GM19035 (cell line): ENCODE data around the gene LGALS12.
"Not testable (repeated sequence)": the region's sequence is repeated elsewhere in the genome, so short reads cannot be mapped to it uniquely, and the experiment has no call there.

ENCODE experiments used
- ATAC-seq: cut with Tn5 transposase; IDR thresholded peaks from one replicate; pipeline ENCODE4 v1.9.1; 2021; ENCODE audit not compliant: unreplicated experiment

LGALS12 gene

GRCh38 chr11:63504933-63505586 lies 824 bp upstream of the LGALS12 start:
- no peak for ATAC-seq

- no peak for ATAC-seq
Measured at GRCh38 chr11:63506876-63507275, 992 bp downstream of the LGALS12 start.

DNA sequence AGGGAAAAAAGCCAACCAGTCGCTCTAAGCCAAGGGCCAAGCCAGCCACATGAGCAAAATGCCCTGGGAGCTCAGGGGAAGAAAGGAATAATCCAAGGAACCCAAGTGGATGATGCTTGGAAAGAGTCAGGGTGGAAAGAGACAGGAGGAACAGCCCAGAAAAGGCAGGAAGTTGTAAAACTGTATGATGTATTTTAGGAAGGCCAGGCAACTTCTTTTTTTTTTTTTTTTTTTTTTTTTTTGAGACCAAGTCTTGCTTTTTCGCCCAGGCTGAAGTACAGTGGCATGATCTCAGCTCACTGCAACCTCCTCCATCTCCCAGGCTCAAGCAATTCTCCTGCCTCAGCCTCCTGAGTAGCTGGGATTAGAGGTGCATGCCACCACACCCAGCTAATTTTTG lies 1.6 kb downstream of the LGALS12 start:
- ATAC-seq = no peak

GRCh38 chr11:63508009-63508408 lies 2.1 kb downstream of the LGALS12 start:
- no peak for ATAC-seq

DNA sequence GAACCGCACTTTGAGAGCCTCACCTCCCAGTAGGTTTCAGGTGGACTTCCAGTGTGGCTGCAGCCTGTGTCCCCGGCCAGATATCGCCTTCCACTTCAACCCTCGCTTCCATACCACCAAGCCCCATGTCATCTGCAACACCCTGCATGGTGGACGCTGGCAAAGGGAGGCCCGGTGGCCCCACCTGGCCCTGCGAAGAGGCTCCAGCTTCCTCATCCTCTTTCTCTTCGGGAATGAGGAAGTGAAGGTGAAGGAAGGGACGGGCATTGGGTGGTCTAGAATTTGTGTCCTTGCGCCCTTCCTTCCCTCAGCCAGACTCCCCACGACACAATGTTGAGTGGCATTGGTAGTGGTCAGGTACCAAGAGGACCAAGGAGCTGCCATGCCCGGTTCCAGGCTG lies 2.9 kb downstream of the LGALS12 start:
- no peak for ATAC-seq

GRCh38 chr11:63510360-63511047 lies 4.6 kb downstream of the LGALS12 start:
- no peak for ATAC-seq

- ATAC-seq = no peak
Measured at GRCh38 chr11:63511048-63511748, 5.3 kb downstream of the LGALS12 start.

DNA sequence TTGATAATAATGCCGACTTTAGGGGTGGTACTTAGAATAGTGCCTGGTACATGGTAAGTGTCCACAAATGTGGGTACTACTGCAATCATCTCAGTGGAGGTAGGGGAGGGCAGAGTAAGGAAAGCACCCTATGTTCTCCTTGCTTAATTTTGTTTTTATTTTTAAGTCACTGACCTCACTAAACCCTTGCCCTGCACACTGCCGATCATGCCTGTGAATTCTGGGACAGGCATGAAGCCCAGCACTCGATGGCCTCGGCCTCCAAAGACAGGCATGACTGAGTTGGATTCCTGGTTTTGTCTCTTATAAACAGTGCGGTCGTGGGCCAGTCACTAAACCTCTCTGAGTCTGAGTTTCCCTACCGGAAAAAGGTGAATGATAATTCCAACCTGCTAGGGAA lies 6.9 kb downstream of the LGALS12 start:
- ATAC-seq = no peak

DNA sequence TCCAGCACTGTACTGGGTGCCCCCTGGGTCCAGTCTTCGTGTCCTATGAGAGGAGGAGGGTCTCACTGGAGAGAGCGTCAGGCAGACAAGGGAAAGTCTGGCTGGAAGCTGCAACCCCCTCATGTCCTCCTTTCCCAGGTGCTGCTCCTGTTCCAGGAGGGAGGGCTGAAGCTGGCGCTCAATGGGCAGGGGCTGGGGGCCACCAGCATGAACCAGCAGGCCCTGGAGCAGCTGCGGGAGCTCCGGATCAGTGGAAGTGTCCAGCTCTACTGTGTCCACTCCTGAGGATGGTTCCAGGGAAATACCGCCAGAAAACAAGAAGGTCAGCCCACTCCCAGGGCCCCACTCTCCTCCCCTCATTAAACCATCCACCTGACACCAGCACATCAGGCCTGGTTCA lies 10.2 kb downstream of the LGALS12 start:
- no peak for ATAC-seq

DNA sequence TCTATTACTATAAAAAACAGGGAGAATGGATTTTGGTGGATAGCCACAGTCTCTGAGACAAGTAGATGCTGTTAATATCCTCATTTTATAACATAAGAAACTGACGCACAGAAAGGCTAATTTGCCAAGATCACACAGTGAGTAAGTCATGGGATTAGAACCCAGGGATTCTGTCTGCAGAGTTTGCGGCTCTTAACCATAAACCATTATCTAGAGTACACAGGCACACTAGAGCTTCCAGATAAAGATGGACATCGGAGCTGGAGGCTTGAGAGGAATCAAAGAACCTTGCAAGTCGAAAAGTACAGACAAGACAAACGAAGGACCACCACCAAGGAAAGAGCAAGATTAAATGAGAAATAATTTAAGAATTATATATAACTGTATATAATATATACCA lies 11.3 kb downstream of the LGALS12 start:
- no peak for ATAC-seq

DNA sequence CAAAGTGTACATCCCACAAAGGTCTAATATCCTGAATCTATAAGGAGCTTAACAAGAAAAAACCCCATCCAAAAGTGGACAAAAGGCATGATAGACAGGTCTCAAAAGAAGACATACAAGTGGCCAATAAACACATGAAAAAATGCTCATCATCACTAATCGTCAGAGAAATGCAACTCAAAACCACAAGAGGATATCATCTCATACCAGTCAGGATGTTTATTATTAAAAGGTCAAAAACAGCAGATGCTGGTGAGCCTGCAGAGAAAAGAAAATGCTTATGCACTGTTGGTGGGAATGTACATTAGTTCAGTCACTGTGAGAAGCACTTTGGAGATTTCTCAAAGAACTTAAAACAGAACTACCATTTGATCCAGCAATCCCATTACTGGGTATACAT lies 12.7 kb downstream of the LGALS12 start:
- no peak for ATAC-seq

DNA sequence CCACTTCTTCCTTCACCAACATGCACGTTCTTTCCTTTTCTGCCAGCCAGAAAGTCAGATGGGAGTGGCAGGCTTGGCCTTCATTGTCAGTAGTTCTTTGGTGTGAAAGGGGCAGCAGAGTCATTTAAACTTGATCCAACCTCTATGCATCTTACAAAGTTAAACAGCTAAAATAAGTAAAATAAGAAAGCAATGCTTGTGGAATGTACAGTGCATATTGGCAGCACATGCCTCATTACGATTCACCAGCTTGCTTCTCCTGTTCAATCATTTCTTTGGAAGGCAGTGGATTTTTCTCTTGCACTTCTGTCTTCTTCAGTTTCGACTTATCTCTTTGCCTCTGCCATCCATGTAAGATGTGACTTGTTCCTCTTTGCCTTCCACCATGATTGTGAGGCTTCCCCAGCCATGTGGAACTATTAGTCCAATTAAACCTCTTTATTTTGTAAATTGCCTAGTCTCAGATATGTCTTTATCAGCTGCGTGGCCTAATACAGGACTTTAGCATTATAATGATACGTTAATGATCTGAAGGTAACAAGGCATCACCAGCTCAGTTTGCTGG lies 14.8 kb downstream of the LGALS12 start:
- ATAC-seq = no peak

DNA sequence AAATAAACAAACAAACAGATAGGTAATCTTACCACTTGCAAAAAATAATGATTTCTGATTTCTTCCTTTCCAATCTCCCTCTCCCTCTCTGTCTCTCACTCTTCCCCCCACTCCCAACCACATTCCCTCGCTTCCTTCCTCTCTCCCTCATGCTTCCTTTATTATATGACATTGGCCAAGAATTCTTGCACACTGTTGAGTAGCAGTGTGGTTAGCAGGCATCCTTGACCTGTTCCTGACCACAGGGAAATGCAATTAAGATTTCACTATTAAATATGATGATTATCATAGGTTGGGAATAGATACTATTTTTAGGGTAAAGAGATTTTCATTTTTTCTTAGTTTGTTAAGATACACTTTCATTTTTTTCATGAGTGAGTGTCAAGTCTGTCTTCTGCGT lies 16.0 kb downstream of the LGALS12 start:
- ATAC-seq = no peak

DNA sequence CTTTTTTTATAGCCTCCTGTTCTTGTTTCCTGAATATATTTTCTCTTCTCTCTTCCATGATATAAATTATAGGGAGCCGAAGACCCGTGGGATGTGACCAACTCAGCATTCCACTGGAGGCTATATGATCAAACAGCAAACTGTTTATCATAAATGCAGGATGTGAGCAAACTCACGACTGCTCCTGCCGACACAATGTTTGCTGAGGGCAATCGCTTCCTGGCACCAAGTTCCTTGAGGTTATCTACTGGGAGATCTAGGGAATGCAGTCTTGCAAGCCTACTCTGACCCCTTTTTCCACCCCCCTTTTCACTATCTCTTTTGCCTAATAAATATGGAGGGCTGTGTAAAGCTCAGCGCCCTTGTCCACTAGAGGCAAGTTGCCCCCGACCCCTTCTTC lies 17.3 kb downstream of the LGALS12 start:
- ATAC-seq = no peak

- ATAC-seq = no peak
Measured at GRCh38 chr11:63527667-63528066, 21.8 kb downstream of the LGALS12 start.

GRCh38 chr11:63528156-63528555 lies 22.3 kb downstream of the LGALS12 start:
- ATAC-seq = not testable (repeated sequence)

DNA sequence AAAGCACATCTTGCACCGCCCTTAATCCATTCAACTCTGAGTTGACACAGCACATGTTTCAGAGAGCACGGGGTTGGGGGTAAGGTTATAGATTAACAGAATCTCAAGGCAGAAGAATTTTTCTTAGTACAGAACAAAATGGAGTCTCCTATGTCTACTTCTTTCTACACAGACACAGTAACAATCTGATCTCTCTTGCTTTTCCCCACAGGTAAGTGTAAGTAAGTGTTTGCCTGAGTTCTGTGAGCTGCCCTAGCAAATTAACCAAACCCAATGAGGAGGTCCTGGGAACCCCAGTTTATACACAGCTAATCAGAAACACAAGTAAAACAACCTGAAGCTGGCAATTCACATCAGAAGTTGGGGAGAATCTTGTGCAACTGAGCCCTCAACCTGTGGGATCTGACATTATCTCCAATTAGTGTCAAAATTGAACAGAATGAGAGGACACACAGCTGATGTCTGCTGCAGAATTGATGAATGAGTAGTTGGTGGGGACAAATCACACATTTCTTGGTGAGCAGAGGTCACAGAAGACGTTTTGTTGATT lies 22.9 kb downstream of the LGALS12 start:
- ATAC-seq = not testable (repeated sequence)

DNA sequence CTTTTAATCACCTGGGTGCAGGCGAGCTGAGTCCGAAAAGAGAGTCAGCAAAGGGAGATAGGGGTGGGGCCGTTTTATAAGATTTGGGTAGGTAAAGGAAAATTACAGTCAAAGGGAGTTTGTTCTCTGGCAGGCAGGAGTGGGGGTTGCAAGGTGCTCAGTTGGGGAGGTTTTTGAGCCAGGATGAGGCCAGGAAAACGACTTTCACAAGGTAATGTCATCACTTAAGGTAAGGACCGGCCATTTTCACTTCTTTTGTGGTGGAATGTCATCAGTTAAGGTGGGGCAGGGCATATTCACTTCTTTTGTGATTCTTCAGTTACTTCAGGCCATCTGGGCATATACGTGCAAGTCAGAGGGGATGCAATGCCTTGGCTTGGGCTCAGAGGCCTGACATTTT lies 23.5 kb downstream of the LGALS12 start:
- not testable (repeated sequence) for ATAC-seq

DNA sequence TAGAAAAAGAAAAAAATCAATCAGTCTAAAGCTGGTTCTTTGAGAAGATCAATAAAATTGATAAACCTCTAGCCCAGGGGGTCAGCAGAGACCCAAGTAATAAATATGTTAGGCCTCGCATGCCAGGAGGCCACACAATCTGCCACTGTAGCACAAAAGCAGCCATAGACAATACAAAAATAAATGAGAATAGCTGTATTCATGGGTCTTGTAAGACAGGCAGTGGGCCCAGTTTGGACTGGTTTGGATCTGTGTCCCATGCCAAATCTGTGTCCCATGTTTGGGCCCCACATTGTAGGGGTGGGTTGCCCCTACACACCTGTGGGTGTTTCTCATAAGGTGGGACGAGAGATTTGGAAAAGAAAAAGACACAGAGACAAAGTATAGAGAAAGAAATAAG lies 24.1 kb downstream of the LGALS12 start:
- no peak for ATAC-seq

DNA sequence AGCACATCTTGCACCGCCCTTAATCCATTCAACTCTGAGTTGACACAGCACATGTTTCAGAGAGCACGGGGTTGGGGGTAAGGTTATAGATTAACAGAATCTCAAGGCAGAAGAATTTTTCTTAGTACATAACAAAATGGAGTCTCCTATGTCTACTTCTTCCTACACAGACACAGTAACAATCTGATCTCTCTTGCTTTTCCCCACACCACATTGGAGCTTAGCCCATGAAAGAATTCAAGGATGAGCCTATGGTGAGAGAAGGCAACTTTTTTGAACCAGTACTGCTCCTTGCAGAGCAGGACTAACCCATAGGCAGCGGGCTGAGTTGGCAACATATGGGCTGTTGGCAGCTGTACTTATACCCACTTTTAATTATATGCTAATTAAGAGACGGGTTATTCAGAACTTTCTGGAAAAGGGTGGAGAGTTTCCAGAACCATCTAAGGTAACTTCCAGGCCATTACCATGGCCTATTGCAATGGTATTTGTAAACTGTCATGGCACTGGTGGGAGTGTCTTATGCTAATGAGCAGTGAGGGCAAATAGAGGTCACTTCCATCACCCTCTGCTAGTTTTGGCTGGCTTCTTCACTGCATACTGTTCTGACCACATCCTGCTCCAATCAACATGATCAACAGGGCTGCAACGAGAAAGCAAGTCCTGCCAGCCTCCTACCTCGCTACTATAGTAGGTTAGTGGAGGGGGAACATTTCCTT lies 25.3 kb downstream of the LGALS12 start:
- ATAC-seq = peak; percentile 63

DNA sequence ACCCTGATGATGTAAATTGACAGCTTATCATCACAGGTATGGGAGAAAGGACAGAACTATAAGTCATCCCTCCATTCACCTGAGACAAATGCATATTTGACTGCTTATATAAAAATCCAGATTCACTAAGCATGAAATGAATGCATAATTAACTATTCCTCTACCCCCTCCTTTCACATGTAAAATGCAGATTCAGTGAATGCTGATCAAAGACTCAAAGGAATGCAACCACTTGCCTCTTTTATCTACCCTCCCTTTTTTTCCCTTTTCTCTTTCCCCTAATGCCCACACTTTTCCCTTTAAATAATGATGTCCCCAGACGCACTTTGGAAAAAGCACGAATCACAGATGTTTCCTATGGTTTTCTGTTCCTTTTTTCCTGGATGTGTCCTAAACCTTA lies 26.2 kb downstream of the LGALS12 start:
- no peak for ATAC-seq
